ENCODE results near the gene USO1.

USO1 gene

GRCh38 chr4:75845992-75846391 lies 121.6 kb downstream of the USO1 start:
- no peak for DNase-seq

GRCh38 chr4:75848171-75848760 lies 123.9 kb downstream of the USO1 start:
- DNase-seq: peak in 1 of 2 donors; percentile 58

GRCh38 chr4:75848891-75849290 lies 124.5 kb downstream of the USO1 start:
- no peak for DNase-seq

GRCh38 chr4:75849461-75849860 lies 125.1 kb downstream of the USO1 start:
- DNase-seq: peak in 1 of 2 donors; percentile 70

- no peak for DNase-seq
These were observed 134.3 kb downstream of the USO1 start for GRCh38 chr4:75858721-75859120.

GRCh38 chr4:75860606-75861005 lies 136.2 kb downstream of the USO1 start:
- DNase-seq: no peak
